Measurements from ENCODE around the gene ACBD4. TPM values are rescaled to one million over a fixed set of nuclear protein-coding genes. Genes with fewer than 3 reads are reported as not detected.

Gene ACBD4
- polyA plus RNA-seq, 1 experiment, result 4.0 TPM

DNA sequence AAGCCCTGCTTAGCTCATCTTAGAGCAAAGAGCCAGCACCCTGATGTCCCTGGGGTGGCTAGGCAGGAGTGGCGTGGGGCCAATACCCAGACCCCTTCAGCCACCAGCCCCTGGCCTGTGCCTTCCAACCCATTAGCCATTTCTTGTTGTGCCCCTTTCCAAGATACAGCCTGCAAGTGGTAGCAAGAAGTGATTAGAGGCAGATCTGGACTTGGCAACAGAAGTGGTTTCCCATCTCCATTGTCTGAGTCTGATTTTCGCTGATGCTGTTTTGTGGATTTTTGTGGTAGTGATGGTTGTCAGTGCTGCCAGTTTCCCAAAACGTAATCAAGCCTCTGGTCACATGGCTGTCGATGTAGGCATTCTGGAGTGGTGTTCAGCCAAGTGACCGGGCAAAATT, 28.9 kb upstream of the ACBD4 start:
- no peak for DNase-seq (ENCODE audit: low read depth, low spot score)
- ChIA-PET POLR2A (no interaction called here), CTCF (interaction anchor here (0.9 to 4.4 kb wide), 2 partner anchors 11 to 29 kb away, joined by 3 to 19 read pairs; partner anchors contain the start of gene ACBD4)
- H3K27ac ChIP-seq (ENCODE audit: low read depth, low read length), result no peak overlapping the region
- H3K27me3 ChIP-seq (ENCODE audit: control insufficient read depth, insufficient read depth, low read length), result no peaks in the 10 kb centered on the region
- TF ChIP-seq, protein P1, sequence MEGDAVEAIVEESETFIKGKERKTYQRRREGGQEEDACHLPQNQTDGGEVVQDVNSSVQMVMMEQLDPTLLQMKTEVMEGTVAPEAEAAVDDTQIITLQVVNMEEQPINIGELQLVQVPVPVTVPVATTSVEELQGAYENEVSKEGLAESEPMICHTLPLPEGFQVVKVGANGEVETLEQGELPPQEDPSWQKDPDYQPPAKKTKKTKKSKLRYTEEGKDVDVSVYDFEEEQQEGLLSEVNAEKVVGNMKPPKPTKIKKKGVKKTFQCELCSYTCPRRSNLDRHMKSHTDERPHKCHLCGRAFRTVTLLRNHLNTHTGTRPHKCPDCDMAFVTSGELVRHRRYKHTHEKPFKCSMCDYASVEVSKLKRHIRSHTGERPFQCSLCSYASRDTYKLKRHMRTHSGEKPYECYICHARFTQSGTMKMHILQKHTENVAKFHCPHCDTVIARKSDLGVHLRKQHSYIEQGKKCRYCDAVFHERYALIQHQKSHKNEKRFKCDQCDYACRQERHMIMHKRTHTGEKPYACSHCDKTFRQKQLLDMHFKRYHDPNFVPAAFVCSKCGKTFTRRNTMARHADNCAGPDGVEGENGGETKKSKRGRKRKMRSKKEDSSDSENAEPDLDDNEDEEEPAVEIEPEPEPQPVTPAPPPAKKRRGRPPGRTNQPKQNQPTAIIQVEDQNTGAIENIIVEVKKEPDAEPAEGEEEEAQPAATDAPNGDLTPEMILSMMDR (IDR thresholded peaks at IDR 0.05; ENCODE audit: low read depth, low read length), result no peak
- H3K4me3 ChIP-seq (ENCODE audit: low read depth, low read length), result no peak overlapping the region
- H3K9me3 ChIP-seq (ENCODE audit: control insufficient read depth, insufficient read depth, low read length), result no peaks in the 10 kb centered on the region

DNA sequence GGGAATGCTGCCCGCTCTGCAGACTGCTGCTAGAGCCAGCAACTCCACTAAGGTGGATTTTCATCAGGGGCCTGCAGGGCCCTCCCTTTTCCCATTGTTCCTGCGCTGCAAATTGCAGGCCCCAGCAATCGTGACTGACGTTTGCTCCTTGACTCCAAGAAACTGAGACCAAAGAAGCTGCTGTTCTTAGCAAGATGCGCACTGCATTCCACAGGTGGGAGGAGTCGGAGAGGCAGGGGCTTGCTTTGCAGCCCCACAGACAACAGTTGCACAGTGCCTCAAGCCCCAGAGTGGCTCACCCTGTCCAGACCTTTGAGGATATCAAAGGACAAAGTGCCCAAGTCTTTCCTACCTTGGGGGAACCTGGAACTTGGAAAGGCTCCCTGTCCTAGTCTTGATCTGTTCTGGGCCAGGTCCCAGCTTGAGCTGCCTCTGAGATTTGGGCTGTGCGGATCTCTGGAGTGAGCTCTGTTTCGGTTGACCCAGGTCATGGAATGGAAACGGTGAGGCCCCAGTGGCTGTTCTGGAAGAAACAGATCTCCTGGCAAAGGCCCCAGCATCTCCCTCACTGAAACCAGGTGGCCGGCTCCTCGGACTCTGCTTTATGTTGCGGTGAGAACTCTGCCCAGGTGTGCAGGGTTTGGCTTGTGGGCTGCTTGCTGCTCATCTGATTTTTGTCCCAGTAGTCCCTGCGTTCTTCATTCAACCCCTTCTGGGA, 28.0 kb upstream of the ACBD4 start:
- ChIA-PET CTCF (interaction anchor here (1.8 kb wide), 1 partner anchor 28 kb away, joined by 9 read pairs; the partner anchor contains the start of gene ACBD4), POLR2A (no interaction called here)
- DNase-seq (ENCODE audit: low read depth, low spot score), result no peak
- Histone ChIP-seq H3K4me3 (ENCODE audit: low read depth, low read length) (no peak overlapping the region), H3K27me3 (ENCODE audit: control insufficient read depth, insufficient read depth, low read length) (no peaks in the 10 kb centered on the region), H3K27ac (ENCODE audit: low read depth, low read length) (no peak overlapping the region), H3K9me3 (ENCODE audit: control insufficient read depth, insufficient read depth, low read length) (no peaks in the 10 kb centered on the region; the same call in 1 of the 2 replicates)
- TF ChIP-seq, protein P1 (IDR thresholded peaks at IDR 0.05; ENCODE audit: low read depth, low read length), result no peak

DNA sequence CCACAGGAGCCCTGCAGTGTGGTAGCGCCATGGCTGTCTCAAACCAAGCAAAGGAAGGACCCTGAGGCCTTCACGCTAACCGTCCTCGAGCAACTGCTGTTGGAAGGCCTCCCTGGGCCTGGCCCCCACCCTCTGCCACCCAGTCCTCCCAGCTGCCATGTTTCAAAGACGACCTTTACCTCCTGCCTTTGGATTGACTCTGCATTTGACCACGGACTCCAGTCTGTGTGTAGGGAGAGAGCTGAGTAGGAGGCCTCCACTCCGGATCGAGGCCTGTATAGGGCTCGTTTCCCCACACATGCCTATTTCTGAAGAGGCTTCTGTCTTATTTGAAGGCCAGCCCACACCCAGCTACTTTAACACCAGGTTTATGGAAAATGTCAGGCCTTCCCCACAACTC, 27.4 kb upstream of the ACBD4 start:
- no peak for DNase-seq (ENCODE audit: low read depth, low spot score)
- H3K27ac ChIP-seq (ENCODE audit: low read depth, low read length), result peak overlapping the region; percentile 21
- no peaks in the 10 kb centered on the region for H3K27me3 ChIP-seq (ENCODE audit: control insufficient read depth, insufficient read depth, low read length)
- H3K9me3 ChIP-seq (ENCODE audit: control insufficient read depth, insufficient read depth, low read length), result no peaks in the 10 kb centered on the region; the same call in 1 of the 2 replicates
- ChIA-PET CTCF (interaction anchor here (0.6 to 1.8 kb wide), 3 partner anchors 9 to 269 kb away, joined by 3 to 9 read pairs (median 8); partner anchors contain the start of gene ACBD4), POLR2A (no interaction called here)
- H3K4me3 ChIP-seq (ENCODE audit: low read depth, low read length), result no peak overlapping the region
- TF ChIP-seq, protein P1 (IDR thresholded peaks at IDR 0.05; ENCODE audit: low read depth, low read length), result no peak

DNA sequence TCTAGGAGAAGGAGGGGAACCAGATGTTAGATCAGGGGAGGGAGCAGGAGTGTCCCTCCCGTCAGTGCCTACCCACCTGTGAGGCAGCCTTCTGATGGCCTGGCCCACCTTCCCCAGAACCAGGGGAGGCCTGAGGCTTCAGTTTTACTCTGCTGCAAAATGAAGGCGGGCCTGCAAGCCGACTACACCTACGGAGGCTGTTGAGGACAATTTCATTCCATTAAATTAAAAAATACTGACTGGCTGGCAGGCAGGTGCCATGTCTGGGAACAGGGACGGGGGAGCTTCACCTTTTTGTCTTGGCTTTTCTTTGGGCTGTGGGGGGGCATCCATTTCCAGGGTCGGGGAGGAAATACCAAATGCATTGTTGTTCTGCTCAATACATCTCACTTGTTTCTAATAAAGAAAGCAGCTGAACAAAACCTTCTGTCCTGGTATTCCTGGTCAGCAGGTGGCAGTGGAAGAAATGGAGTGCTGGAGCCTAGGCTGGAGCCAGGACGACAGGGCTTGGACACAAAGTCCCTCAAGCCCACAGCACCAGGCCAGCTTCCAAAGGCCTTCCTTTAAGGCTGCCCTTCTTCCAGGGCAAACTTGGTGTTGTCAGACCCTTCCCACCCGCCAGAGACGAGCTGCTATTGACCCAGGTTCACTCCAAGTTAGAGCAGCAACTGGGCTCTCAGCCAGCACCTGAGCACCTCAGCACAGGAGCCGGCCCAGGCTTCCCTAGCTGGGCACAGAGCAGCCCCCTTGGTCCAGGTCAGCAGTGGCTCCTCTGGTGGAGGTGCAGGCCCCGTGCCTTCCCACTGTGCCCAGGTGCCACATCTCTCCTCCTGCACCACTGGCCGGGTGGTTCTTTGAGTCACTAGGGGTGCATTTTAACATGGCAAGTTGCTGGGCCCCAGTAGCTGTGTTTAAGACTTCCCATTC, 26.6 kb upstream of the ACBD4 start:
- no peak overlapping the region for H3K4me3 ChIP-seq (ENCODE audit: low read depth, low read length)
- no peaks in the 10 kb centered on the region for H3K27me3 ChIP-seq (ENCODE audit: control insufficient read depth, insufficient read depth, low read length)
- ChIA-PET POLR2A (interaction anchor here (1.2 kb wide), 1 partner anchor 19 kb away, joined by 3 read pairs; no protein-coding TSS in a partner anchor), CTCF (interaction anchor here (0.6 to 1.8 kb wide), 4 partner anchors 9 to 270 kb away, joined by 3 to 9 read pairs (median 6); partner anchors contain the start of gene ACBD4)
- TF ChIP-seq, protein P1 (IDR thresholded peaks at IDR 0.05; ENCODE audit: low read depth, low read length), result 0 out of 2 replicates have a peak, but pooled peaks have one; percentile 7
- DNase-seq (ENCODE audit: low read depth, low spot score), result no peak
- H3K9me3 ChIP-seq (ENCODE audit: control insufficient read depth, insufficient read depth, low read length), result no peaks in the 10 kb centered on the region; the same call in 1 of the 2 replicates
- H3K27ac ChIP-seq (ENCODE audit: low read depth, low read length), result peak overlapping the region; percentile 21

Measured in AG04450 (cell line).